Effector CD8-positive, alpha-beta T cell (primary cell): ENCODE results near the gene MYEOV.

Source experiments
- DNase-seq: peaks from one replicate; lab custom pipeline; 2025; lab: John Stamatoyannopoulos, UW

The MYEOV gene

DNA sequence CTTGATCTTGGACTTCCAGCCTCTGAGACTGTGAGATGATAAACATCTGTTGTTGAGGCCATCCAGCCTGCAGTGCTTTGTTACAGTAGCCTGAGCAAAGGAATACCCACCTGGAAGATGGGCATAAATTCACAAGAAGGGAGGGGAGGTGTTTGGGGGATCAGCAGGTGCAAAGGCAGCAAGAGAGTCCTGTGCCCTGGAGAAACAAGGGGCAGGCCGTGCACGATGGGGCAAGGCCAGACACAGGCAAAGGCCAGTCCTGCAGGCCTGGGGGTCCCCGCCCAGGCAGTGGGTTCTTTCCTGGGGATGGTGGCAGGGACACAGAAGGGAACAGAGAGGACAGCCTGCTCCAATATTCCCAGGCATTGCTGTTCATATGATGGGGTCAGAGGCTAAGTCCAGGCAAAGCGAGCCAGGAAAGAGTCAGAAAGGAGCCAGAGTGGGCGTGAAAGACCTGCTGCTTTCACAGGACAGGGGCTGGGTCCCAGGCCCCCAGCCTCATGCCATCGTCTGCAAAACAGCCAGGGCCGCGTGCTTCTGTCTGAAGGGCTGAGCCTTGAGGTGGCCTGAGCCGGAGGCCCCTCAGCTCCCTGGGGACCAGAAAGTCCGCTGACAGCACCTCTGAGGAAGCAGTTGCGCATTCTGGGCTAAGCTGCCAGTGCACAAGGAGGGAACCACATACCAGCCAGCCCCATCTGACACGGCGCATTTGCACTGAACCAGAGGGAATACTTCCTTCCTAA, 48.8 kb downstream of the MYEOV start:
- no peak for DNase-seq

DNA sequence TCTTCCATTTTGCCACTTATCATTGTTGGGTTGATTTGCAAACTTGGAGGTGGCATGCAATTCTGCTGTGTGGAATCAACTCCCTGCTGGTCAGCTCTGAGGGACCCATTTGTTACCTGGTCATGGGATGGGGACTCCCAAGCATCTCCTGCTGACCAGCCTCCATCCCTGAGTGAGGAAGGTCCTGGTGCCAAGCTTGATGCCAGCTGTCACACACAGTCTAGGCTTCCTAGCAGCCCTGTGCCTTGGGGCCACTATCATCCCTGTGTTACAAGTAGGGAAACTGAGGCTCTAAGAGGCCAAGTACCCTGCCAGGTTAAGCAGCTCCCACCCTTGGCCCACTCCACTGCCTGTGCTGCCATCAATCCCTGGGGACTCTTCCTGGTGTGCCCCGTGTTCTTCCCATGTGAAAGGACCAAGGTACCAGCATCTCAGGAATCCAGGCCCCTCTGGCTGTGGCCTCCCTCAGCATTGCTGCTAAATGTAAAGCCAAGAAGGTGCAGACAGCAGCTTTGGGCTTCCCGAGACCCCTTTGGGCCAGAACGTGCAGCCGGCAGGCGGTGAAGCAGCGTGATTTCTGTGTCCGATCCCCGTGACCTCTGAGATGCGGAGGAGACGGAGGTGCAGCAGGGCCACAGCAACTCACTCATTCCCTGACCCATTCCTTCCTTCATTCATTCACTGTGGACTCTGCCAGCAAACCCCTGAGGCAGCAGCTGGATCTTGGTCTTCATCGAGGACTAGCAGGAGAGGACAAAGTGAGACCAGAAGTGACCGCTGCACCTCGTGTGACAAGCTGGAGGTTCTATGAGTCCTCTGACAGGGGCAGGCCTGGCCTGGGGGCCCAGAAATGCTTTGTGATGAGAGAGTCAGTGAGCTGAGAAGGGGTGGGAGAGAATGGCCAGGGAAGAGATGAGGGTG, 49.7 kb downstream of the MYEOV start:
- DNase-seq, result no peak

DNA sequence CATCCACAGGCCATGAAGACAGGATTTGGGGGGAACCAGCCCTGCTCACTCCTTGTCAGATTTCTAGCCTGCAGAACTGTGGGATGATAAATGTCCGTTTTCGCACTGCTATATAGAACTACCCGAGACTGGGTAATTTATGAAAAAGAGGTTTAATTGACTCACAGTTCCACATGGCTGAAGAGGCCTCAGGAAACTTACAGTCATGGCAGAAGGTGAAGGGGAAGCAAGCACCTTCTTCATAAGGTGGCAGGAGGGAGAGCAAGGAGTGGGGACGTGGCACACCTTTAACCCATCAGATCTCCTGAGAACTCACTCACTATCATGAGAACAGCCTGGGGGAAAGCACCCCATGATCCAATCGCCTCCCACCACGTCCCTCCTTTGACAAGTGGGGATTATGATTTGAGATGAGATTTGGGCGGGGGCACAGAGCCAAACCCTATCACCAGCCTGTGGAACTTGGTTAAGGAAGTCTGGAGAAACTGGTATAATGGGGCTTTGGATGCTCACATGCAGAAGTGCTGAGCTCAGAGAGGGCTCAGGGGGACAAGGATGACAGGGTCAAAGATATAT, 50.7 kb downstream of the MYEOV start:
- no peak for DNase-seq
